ENCODE data around the gene C1QTNF9B.
A peak's percentile ranks its signal among the peaks of the same experiment; 100 is the strongest.
"Not testable (repeated sequence)": the region's sequence is repeated elsewhere in the genome, so short reads cannot be mapped to it uniquely, and the experiment has no call there.

The C1QTNF9B gene

GRCh38 chr13:23893791-23894190, 3.5 kb downstream of the C1QTNF9B start:
- DNase-seq: not testable (repeated sequence)

GRCh38 chr13:23889615-23890607, 7.4 kb downstream of the C1QTNF9B start:
- DNase-seq: no peak

GRCh38 chr13:23888658-23889614, 8.4 kb downstream of the C1QTNF9B start, which contains the start of gene MIPEP:
MIPEP (minus strand) TSS chr13:23889400; CDS start chr13:23889320, 80 bp downstream.
- peak; percentile 88 to 90 for DNase-seq

GRCh38 chr13:23884361-23884760, 12.9 kb downstream of the C1QTNF9B start:
- not testable (repeated sequence) for DNase-seq

GRCh38 chr13:23883255-23883654, 14.0 kb downstream of the C1QTNF9B start:
- no peak for DNase-seq

GRCh38 chr13:23881402-23881800, 15.9 kb downstream of the C1QTNF9B start:
- not testable (repeated sequence) for DNase-seq

GRCh38 chr13:23880493-23881401, 16.6 kb downstream of the C1QTNF9B start:
- DNase-seq: not testable (repeated sequence)

GRCh38 chr13:23877286-23877685, 20.0 kb downstream of the C1QTNF9B start:
- no peak for DNase-seq

GRCh38 chr13:23876265-23876664, 21.0 kb downstream of the C1QTNF9B start:
- no peak for DNase-seq

GRCh38 chr13:23871616-23872220, 25.6 kb downstream of the C1QTNF9B start:
- DNase-seq: no peak

- no peak for DNase-seq
Observed at GRCh38 chr13:23870356-23871140, 26.8 kb downstream of the C1QTNF9B start.

- DNase-seq: no peak
Observed at GRCh38 chr13:23868521-23868920, 28.8 kb downstream of the C1QTNF9B start.

GRCh38 chr13:23867027-23867491, 30.2 kb downstream of the C1QTNF9B start:
- no peak for DNase-seq

- DNase-seq: no peak
Observed at GRCh38 chr13:23866420-23867026, 30.8 kb downstream of the C1QTNF9B start.

- no peak for DNase-seq
Observed at GRCh38 chr13:23865906-23866305, 31.4 kb downstream of the C1QTNF9B start.

- no peak for DNase-seq
Observed at GRCh38 chr13:23865026-23865425, 32.3 kb downstream of the C1QTNF9B start.

- DNase-seq: no peak
Observed at GRCh38 chr13:23861310-23861709, 36.0 kb downstream of the C1QTNF9B start.

GRCh38 chr13:23859904-23860303, 37.4 kb downstream of the C1QTNF9B start:
- no peak for DNase-seq

- DNase-seq: no peak
Observed at GRCh38 chr13:23859455-23859854, 37.8 kb downstream of the C1QTNF9B start.

- no peak for DNase-seq
Observed at GRCh38 chr13:23858546-23858945, 38.8 kb downstream of the C1QTNF9B start.
